ENCODE measurements around the gene TCF4. TPM values are rescaled to one million over a fixed set of nuclear protein-coding genes. Genes with fewer than 3 reads are reported as not detected.

TCF4 gene
- total RNA-seq, 1 experiment from 2014 or later: 261 TPM

- H3K4me2 ChIP-seq (ENCODE audit: low read depth, low read length, poor library complexity, severe bottlenecking): peak overlapping the region; percentile 66
Observed at GRCh38 chr18:55443776-55444175, 144.2 kb downstream of the TCF4 start.

GRCh38 chr18:55442561-55442960 is 145.4 kb downstream of the TCF4 start:
- peaks cover 94% of the 10 kb centered on the region for H3K4me1 ChIP-seq (ENCODE audit: low read length)
- peak overlapping the region; percentile 45; the same call in 1 of the 2 replicates for H3K4me3 ChIP-seq (ENCODE audit: low read length)
- no peaks in the 10 kb centered on the region for H4K20me1 ChIP-seq (ENCODE audit: insufficient read depth, low read depth, low read length)
- H3K27me3 ChIP-seq (ENCODE audit: low read length): no peaks in the 10 kb centered on the region
- H3K9me3 ChIP-seq (ENCODE audit: low read length): peaks cover 5% of the 10 kb centered on the region
- peak overlapping the region; percentile 98 for H3K27ac ChIP-seq (ENCODE audit: low read length)
- peak overlapping the region; percentile 64 for H3K9ac ChIP-seq (ENCODE audit: low read length)
- peak overlapping the region; percentile 66 for H3K4me2 ChIP-seq (ENCODE audit: low read depth, low read length, poor library complexity, severe bottlenecking)
- H3K9me2 ChIP-seq (replicated peaks; ENCODE audit: insufficient read depth, low read length): no peaks in the 10 kb centered on the region
- peaks cover 7% of the 10 kb centered on the region for H3K36me3 ChIP-seq (ENCODE audit: insufficient read depth, low read length)
- DNase-seq: peak; percentile 84
- H2AFZ ChIP-seq (ENCODE audit: low read length): no peak overlapping the region
- H3K79me2 ChIP-seq (ENCODE audit: low read length): peaks cover 35% of the 10 kb centered on the region

More at GRCh38 chr18:55443776-55444175, 144.2 kb downstream of the TCF4 start:
- H3K9me2 ChIP-seq (replicated peaks; ENCODE audit: insufficient read depth, low read length): no peaks in the 10 kb centered on the region
- peaks cover 7% of the 10 kb centered on the region for H3K36me3 ChIP-seq (ENCODE audit: insufficient read depth, low read length)
- peaks cover 94% of the 10 kb centered on the region for H3K4me1 ChIP-seq (ENCODE audit: low read length)
- no peaks in the 10 kb centered on the region for H3K27me3 ChIP-seq (ENCODE audit: low read length)
- H3K27ac ChIP-seq (ENCODE audit: low read length): peak overlapping the region; percentile 98
- peak overlapping the region; percentile 64 for H3K9ac ChIP-seq (ENCODE audit: low read length)
- peaks cover 5% of the 10 kb centered on the region for H3K9me3 ChIP-seq (ENCODE audit: low read length)
- H4K20me1 ChIP-seq (ENCODE audit: insufficient read depth, low read depth, low read length): no peaks in the 10 kb centered on the region
- peaks cover 41% of the 10 kb centered on the region for H3K79me2 ChIP-seq (ENCODE audit: low read length)
- no peak for DNase-seq
- H3K4me3 ChIP-seq (ENCODE audit: low read length): peak overlapping the region; percentile 45
- H2AFZ ChIP-seq (ENCODE audit: low read length): no peak overlapping the region

GRCh38 chr18:55440988-55441387 is 147.0 kb downstream of the TCF4 start:
- peaks cover 37% of the 10 kb centered on the region for H3K79me2 ChIP-seq (ENCODE audit: low read length)
- no peaks in the 10 kb centered on the region for H3K9me2 ChIP-seq (replicated peaks; ENCODE audit: insufficient read depth, low read length)
- H3K4me2 ChIP-seq (ENCODE audit: low read depth, low read length, poor library complexity, severe bottlenecking): peak overlapping the region; percentile 66
- H3K4me1 ChIP-seq (ENCODE audit: low read length): peaks cover 95% of the 10 kb centered on the region
- no peak overlapping the region for H3K4me3 ChIP-seq (ENCODE audit: low read length)
- peaks cover 2% of the 10 kb centered on the region for H3K9me3 ChIP-seq (ENCODE audit: low read length)
- no peaks in the 10 kb centered on the region for H4K20me1 ChIP-seq (ENCODE audit: insufficient read depth, low read depth, low read length)
- H3K36me3 ChIP-seq (ENCODE audit: insufficient read depth, low read length): peaks cover 2% of the 10 kb centered on the region
- no peak overlapping the region for H2AFZ ChIP-seq (ENCODE audit: low read length)
- H3K9ac ChIP-seq (ENCODE audit: low read length): peak overlapping the region; percentile 64
- H3K27me3 ChIP-seq (ENCODE audit: low read length): no peaks in the 10 kb centered on the region
- peak; percentile 88 for DNase-seq
- H3K27ac ChIP-seq (ENCODE audit: low read length): peak overlapping the region; percentile 98

GRCh38 chr18:55439056-55439455 is 148.9 kb downstream of the TCF4 start:
- no peaks in the 10 kb centered on the region for H3K27me3 ChIP-seq (ENCODE audit: low read length)

GRCh38 chr18:55435592-55435991 is 152.4 kb downstream of the TCF4 start:
- H3K4me2 ChIP-seq (ENCODE audit: low read depth, low read length, poor library complexity, severe bottlenecking): no peak overlapping the region
- peak overlapping the region; percentile 98 for H3K27ac ChIP-seq (ENCODE audit: low read length)
- H3K4me3 ChIP-seq (ENCODE audit: low read length): no peak overlapping the region
- H3K27me3 ChIP-seq (ENCODE audit: low read length): no peaks in the 10 kb centered on the region
- H3K36me3 ChIP-seq (ENCODE audit: insufficient read depth, low read length): no peaks in the 10 kb centered on the region
- H4K20me1 ChIP-seq (ENCODE audit: insufficient read depth, low read depth, low read length): no peaks in the 10 kb centered on the region
- H3K4me1 ChIP-seq (ENCODE audit: low read length): peaks cover 96% of the 10 kb centered on the region
- no peak overlapping the region for H2AFZ ChIP-seq (ENCODE audit: low read length)
- no peak for DNase-seq
- peaks cover 47% of the 10 kb centered on the region for H3K79me2 ChIP-seq (ENCODE audit: low read length)
- no peaks in the 10 kb centered on the region for H3K9me3 ChIP-seq (ENCODE audit: low read length)
- no peaks in the 10 kb centered on the region for H3K9me2 ChIP-seq (replicated peaks; ENCODE audit: insufficient read depth, low read length)
- no peak overlapping the region for H3K9ac ChIP-seq (ENCODE audit: low read length)

More at GRCh38 chr18:55439056-55439455, 148.9 kb downstream of the TCF4 start:
- H3K9ac ChIP-seq (ENCODE audit: low read length): peak overlapping the region; percentile 64
- H3K4me3 ChIP-seq (ENCODE audit: low read length): no peak overlapping the region
- no peaks in the 10 kb centered on the region for H3K9me2 ChIP-seq (replicated peaks; ENCODE audit: insufficient read depth, low read length)
- peak overlapping the region; percentile 98 for H3K27ac ChIP-seq (ENCODE audit: low read length)
- DNase-seq: no peak
- no peaks in the 10 kb centered on the region for H3K36me3 ChIP-seq (ENCODE audit: insufficient read depth, low read length)
- H3K79me2 ChIP-seq (ENCODE audit: low read length): peaks cover 29% of the 10 kb centered on the region
- H3K4me1 ChIP-seq (ENCODE audit: low read length): peaks cover 98% of the 10 kb centered on the region
- H3K4me2 ChIP-seq (ENCODE audit: low read depth, low read length, poor library complexity, severe bottlenecking): peak overlapping the region; percentile 44
- H4K20me1 ChIP-seq (ENCODE audit: insufficient read depth, low read depth, low read length): no peaks in the 10 kb centered on the region
- H2AFZ ChIP-seq (ENCODE audit: low read length): no peak overlapping the region
- no peaks in the 10 kb centered on the region for H3K9me3 ChIP-seq (ENCODE audit: low read length)

- peak; percentile 87 for DNase-seq
- Histone ChIP-seq H3K27me3 (ENCODE audit: low read length) (no peaks in the 10 kb centered on the region), H2AFZ (ENCODE audit: low read length) (no peak overlapping the region), H3K27ac (ENCODE audit: low read length) (peak overlapping the region; percentile 98), H3K4me3 (ENCODE audit: low read length) (peak overlapping the region; percentile 10), H4K20me1 (ENCODE audit: insufficient read depth, low read depth, low read length) (no peaks in the 10 kb centered on the region), H3K4me1 (ENCODE audit: low read length) (peaks cover 91% of the 10 kb centered on the region), H3K36me3 (ENCODE audit: insufficient read depth, low read length) (no peaks in the 10 kb centered on the region), H3K4me2 (ENCODE audit: low read depth, low read length, poor library complexity, severe bottlenecking) (peak overlapping the region; percentile 60), H3K9ac (ENCODE audit: low read length) (peak overlapping the region; percentile 58), H3K79me2 (ENCODE audit: low read length) (peaks cover 53% of the 10 kb centered on the region), H3K9me2 (replicated peaks; ENCODE audit: insufficient read depth, low read length) (no peaks in the 10 kb centered on the region), H3K9me3 (ENCODE audit: low read length) (no peaks in the 10 kb centered on the region)
Observed at GRCh38 chr18:55433648-55434047, 154.3 kb downstream of the TCF4 start.

GRCh38 chr18:55433140-55433539 is 154.9 kb downstream of the TCF4 start:
- Histone ChIP-seq H3K9me3 (ENCODE audit: low read length) (no peaks in the 10 kb centered on the region), H3K79me2 (ENCODE audit: low read length) (peaks cover 58% of the 10 kb centered on the region), H3K4me1 (ENCODE audit: low read length) (peaks cover 91% of the 10 kb centered on the region), H3K4me2 (ENCODE audit: low read depth, low read length, poor library complexity, severe bottlenecking) (peak overlapping the region; percentile 60), H3K4me3 (ENCODE audit: low read length) (peak overlapping the region; percentile 10), H4K20me1 (ENCODE audit: insufficient read depth, low read depth, low read length) (no peaks in the 10 kb centered on the region), H3K9ac (ENCODE audit: low read length) (peak overlapping the region; percentile 58), H3K9me2 (replicated peaks; ENCODE audit: insufficient read depth, low read length) (no peaks in the 10 kb centered on the region), H2AFZ (ENCODE audit: low read length) (no peak overlapping the region), H3K36me3 (ENCODE audit: insufficient read depth, low read length) (no peaks in the 10 kb centered on the region), H3K27ac (ENCODE audit: low read length) (peak overlapping the region; percentile 98), H3K27me3 (ENCODE audit: low read length) (no peaks in the 10 kb centered on the region)
- no peak for DNase-seq

GRCh38 chr18:55432307-55433040 is 155.5 kb downstream of the TCF4 start:
- DNase-seq: peak; percentile 51
- Histone ChIP-seq H3K27ac (ENCODE audit: low read length) (peak overlapping the region; percentile 98), H3K4me3 (ENCODE audit: low read length) (peak overlapping the region; percentile 9; the same call in 1 of the 2 replicates), H3K36me3 (ENCODE audit: insufficient read depth, low read length) (no peaks in the 10 kb centered on the region), H3K4me2 (ENCODE audit: low read depth, low read length, poor library complexity, severe bottlenecking) (peak overlapping the region; percentile 60), H4K20me1 (ENCODE audit: insufficient read depth, low read depth, low read length) (no peaks in the 10 kb centered on the region), H3K27me3 (ENCODE audit: low read length) (no peaks in the 10 kb centered on the region), H3K9ac (ENCODE audit: low read length) (peak overlapping the region; percentile 58), H3K4me1 (ENCODE audit: low read length) (peaks cover 91% of the 10 kb centered on the region), H3K79me2 (ENCODE audit: low read length) (peaks cover 63% of the 10 kb centered on the region), H3K9me2 (replicated peaks; ENCODE audit: insufficient read depth, low read length) (no peaks in the 10 kb centered on the region), H3K9me3 (ENCODE audit: low read length) (no peaks in the 10 kb centered on the region), H2AFZ (ENCODE audit: low read length) (no peak overlapping the region)
